ENCODE results near the gene SLC35A4.

DNA sequence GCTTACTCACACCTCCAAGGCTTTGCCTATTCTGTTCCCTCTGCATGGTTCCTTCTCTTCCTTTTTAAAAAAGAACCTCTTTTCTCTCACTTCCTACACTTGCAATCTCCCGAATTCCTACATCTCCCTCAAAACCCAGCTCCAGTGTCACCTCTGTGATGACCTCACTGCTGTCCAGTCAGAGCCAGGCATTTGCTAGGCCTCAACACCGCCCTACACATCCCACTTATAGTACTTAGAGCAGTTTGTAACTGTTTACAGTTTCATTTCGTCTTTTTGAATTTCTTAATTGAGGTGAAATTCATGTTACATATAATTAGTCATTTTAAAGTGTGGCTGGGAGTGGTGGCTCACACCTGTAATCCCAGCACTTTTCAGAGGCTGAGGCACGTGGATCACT is 37.5 kb downstream of the SLC35A4 start:
- TF ChIP-seq, protein P1, sequence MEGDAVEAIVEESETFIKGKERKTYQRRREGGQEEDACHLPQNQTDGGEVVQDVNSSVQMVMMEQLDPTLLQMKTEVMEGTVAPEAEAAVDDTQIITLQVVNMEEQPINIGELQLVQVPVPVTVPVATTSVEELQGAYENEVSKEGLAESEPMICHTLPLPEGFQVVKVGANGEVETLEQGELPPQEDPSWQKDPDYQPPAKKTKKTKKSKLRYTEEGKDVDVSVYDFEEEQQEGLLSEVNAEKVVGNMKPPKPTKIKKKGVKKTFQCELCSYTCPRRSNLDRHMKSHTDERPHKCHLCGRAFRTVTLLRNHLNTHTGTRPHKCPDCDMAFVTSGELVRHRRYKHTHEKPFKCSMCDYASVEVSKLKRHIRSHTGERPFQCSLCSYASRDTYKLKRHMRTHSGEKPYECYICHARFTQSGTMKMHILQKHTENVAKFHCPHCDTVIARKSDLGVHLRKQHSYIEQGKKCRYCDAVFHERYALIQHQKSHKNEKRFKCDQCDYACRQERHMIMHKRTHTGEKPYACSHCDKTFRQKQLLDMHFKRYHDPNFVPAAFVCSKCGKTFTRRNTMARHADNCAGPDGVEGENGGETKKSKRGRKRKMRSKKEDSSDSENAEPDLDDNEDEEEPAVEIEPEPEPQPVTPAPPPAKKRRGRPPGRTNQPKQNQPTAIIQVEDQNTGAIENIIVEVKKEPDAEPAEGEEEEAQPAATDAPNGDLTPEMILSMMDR (IDR thresholded peaks at IDR 0.05), result no peak
- no peak for TF ChIP-seq POLR2A (IDR thresholded peaks at IDR 0.05)

Measured in heart left ventricle (tissue), 13 donors.